Activated CD4-positive, CD25-positive, alpha-beta regulatory T cell treated with anti-CD3 and anti-CD28 coated beads, Interleukin-2, amount 50 U/mL, for 24 hours (primary cell): ENCODE measurements around the gene EMILIN1.
A peak's percentile ranks its signal among the peaks of the same experiment; 100 is the strongest.

Experiments used
- ATAC-seq, 2 donors: fragments of 150-1000 bp; cut with Tn5 transposase; one replicate each; pipeline ENCODE4 v1.10.0; 2021; ENCODE audit warnings: mild to moderate bottlenecking in 1 of 2, moderate library complexity in 1 of 2

The EMILIN1 gene

DNA sequence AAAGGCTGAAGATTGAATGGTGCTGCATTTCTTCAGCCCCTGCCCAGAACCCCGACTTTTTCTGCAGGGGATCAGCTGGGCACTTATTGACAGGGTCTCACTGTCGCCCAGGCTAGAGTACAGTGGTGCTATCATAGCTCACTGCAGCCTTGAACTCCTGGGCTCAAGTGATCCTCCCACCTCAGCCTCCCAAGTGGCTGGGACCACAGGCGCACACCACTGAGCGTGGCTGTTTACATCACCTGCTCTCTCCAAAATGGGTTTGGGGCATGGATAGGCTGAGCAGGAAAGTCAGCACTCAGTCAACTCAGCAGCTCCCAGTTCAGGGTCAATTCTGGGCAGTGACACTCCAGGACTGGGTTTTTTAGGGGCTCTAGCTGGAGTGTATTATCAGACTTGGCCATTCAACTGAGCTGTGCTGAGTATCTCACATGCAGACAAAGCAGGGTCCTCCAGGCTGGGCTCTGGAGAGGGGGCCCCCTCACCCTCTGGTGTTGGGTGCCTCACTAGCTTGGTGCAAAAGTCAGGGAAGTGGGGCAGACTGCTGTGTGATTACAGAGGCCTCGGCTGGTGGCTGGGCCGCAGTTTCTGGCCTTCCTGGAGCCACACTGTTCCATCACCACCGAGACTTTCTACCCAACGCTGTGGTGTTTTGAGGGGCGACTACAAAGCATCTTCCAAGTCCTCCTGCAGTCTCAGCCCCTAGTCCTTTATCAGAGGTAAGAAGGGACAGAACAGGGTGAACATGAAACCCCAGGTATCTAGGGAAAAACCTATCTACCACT lies 49.7 kb downstream of the EMILIN1 start:
- ATAC-seq = no peak

DNA sequence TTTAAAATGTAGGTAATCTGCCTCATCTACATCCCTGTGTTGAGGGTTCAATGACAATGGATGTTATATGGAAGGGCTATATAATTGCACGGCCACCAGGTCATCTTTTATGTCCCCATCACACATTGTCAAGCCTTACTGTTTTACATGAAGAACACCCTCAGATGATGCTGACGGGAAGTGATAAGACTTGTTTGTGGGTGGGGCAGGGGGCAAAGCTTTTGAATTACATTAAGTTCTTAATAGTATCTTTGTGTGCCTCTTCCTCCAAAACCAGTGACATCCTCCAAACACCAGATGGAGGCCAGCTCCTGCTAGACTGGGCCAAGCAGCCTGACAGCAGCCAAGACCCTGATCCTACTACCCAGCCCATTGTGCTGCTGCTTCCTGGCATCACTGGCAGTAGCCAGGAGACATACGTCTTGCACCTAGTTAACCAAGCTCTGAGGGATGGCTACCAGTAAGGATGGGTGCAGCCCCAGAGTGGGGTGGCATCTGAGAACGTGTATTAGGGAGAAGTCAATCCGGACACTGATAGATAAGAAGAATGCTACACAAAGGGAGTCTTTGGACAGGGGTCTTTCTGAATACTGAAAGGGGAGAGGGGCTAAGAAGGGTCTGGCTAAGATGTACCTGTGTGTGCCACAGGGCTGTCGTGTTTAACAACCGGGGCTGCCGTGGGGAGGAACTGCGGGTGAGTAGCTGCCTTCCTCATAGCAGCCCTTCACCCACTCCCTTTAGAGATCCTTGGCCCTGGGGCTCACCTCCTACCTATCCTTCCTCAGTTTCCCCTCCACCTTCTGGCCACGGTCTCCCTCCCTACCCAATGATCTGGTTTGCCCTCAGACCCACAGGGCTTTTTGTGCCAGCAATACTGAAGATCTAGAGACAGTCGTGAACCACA lies 50.5 kb downstream of the EMILIN1 start:
- no peak for ATAC-seq

DNA sequence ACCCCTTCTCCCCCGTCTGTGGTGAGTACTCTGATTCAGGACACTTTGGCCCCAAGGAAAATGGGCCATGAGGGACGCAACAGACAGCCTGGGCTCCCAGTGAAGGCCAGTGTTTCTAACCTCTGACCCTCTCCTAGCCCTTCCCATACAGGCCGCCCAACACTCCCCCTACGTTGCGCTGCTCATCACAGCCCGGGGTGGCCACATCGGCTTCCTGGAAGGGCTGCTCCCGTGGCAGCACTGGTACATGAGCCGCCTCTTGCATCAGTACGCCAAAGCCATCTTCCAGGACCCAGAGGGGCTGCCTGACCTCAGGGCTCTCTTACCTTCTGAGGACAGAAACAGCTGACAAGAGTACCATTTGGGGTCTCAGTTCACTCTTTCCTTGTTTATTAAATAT lies 52.0 kb downstream of the EMILIN1 start:
- no peak for ATAC-seq

DNA sequence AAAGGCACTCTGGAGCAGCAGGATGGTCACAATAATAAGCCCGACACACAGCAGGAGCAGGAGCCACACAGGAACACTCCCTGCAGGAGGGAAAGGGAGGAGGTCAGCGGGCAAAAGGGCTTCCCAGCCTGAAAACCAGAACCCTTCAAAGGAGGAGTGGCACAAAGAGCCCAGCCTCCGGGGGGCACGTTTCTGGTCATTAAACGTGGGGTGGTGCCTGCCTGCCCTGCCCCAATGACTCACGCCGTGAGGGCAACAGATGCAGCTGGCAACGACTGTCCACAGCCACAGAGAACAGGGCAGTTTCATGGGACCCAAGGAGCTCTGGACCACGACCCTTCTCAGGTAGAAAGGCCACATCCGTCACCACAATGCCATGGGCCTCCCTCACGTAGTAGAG lies 53.0 kb downstream of the EMILIN1 start:
- ATAC-seq = no peak

DNA sequence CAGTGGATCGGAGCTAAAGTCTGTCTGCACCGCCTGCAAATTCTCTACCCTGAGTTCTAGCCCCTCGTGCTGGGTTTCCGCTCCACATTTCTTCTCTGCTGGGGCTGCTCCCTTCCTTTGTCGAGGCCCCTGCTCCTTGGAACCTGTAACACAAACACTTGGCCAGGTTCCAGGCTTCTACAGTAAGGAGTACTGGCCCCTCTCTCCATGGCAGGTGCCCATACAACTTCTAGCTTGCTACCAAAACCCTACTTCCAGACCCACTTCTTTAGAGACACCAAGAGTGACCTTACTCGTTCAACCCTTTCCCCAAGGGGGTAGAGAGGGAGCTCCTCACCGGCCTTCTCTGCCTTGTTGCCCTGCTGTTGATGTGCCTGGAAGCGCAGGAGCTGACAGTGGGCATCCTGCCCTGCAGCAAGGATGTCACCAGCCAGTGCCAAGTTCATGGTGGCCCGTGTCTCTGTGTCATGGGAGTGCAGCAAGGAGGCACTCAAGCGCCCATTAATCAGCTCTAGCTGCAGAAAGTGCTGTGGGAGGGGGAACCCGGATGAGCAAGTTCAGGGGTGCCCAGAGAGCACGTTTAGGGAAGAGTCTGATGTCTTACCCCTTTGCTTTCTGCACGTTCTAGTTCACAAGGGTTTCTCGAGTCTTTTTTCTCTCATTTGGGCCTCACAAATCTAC lies 54.9 kb downstream of the EMILIN1 start:
- no peak for ATAC-seq

DNA sequence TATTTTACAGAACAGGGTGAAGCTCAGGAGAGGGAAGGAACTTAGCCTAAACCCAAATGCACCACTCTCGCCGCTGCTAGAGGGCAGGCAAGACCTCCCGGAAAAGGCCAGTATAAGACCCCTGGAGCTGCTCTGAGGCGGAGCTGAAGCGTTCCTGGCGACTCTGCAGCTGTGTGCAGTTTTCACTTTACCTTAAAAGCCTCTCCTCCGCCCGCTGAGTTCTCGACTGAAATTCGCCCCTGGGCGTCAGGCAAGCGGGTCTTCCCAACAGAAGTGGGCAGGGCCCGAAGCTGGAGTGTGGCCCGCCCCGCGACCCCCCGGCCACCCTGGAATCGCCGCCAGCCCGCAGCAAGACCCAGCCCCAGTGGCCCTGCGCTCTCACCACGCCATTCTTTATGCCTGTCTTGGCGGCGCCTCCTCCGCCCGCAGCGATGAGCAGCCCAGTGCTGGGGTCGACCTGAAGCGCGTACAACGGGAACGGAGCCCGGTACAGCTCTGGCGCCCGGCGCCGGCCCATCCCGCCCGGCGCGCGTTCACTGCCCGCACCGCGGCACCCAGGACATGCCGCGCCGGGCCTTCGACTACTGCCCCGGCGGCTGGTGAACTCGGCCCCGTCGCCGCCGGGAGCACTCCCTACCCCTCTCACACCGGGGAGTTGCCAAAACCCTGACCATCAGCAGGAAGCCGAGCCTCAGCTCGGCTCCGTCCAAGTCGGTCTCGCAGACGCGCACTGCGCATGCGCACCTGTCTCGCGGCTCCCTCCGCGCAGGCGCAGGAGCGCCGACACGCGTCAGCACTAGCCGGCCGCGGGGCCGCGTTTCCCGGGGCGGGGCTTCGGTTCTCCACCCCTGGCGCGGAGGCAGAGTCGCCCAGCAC lies 55.7 kb downstream of the EMILIN1 start, which contains the start of gene PREB:
Gene PREB (minus strand): TSS at position 732 of the 876 bp plus-strand sequence. CDS start 215 bp downstream, at position 517.
- peak; percentile 95 to 96 for ATAC-seq

DNA sequence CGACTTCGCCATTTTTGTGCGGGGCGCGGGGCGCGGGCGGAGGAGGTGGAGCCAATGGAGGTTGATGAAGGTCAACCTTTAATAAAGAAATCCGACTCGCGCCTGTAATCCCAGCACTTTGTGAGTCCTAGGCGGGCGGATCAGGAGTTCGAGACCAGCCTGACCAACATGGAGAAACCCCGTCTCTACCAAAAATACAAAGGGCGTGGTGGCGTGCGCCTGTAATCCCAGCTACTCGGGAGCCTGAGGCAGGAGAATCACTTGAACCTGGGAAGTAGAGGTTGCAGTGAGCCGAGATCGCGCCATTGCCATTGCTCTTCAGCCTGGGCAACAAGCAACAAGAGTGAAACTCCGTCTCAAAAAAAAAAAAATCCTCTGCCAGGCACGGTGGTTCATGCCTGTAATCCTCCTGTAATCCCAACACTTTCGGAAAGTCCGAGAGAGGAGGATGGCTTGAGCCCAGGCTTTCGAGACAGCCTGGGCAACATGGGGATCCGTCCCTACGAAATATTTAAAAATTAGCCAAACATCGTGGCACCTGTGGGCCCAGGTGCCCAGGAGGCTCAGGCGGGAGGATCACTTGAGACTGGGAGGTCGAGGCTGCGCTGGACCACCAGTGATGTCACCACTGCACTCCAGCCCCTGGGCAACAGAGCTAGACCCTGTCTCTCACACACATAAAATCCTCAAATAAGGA lies 56.5 kb downstream of the EMILIN1 start:
- no peak for ATAC-seq

DNA sequence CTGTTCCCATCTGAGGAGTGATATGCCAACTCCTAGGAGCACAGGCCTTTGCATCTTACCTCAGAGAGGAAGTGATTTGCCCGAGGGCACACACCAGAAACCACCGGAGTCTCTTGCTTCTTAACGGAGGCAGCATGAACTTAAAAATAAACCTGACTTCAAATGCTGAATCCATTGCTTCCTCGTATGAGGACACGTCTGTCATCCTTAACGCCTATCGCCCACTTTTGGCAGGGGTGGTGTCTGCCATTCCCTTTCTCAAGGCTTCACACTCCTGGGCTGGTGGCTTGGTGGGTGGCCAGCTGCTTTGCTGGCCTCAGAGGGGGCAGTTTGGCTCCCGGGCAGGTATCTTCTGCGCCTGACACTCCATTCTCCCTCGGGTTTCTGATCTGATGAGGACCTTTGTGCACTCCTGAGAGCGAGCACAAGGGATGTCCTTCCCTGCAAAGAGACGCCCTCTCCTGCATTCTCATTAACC lies 57.1 kb downstream of the EMILIN1 start:
- ATAC-seq = no peak
